ENCODE data around the gene TMEM114.
"Not testable (repeated sequence)": the region's sequence is repeated elsewhere in the genome, so short reads cannot be mapped to it uniquely, and the experiment has no call there.

Gene TMEM114

DNA sequence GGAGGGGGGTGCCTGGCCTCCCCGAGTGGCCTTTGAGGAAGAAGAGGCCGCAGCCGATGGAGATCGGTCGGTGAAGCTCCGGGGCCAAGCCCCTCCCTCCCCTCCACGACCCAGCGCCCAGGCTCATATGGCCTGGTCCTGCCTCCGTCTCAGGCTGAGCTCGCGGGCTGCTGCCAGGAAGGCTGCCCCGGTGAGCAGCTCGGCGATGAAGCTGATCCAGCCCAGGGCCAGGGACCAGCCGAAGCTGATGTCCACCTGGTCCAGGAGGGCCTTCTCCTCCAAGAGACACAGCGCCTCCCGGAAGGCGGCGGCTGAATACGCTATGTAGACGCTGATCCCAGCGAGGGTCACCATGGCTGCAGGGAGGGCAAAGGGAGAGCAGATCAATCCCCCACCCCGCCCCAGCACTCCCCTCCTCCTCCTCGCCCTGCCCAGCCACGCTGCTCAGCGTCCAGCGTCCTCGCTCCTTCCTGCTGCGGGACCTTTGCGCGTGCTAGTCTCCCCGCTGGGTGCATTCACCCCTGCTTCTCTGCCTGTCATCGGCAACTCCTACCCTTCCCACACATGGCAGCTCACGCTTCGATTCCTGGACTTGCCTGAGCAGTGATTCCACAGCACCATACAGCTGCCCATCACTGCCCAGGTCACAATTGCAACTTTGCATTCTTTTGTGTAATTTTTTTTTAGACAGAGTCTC is 20.5 kb downstream of the TMEM114 start:
- Mint-ChIP-seq H3K27me3 (ENCODE audit: low read depth) (peaks cover 24% of the 10 kb centered on the region), H3K36me3 (ENCODE audit: low read depth) (no peaks in the 10 kb centered on the region), H3K9me3 (no peaks in the 10 kb centered on the region), H3K4me1 (no peaks in the 10 kb centered on the region), H3K27ac (no peak overlapping the region), H3K4me3 (no peak overlapping the region)
- TF ChIP-seq CTCF (IDR thresholded peaks at IDR 0.05; ENCODE audit: unreplicated experiment in 3 of 3): no peak

- Mint-ChIP-seq H3K36me3 (ENCODE audit: low read depth) (no peaks in the 10 kb centered on the region), H3K9me3 (no peaks in the 10 kb centered on the region), H3K4me1 (no peaks in the 10 kb centered on the region), H3K4me3 (no peak overlapping the region), H3K27ac (no peak overlapping the region), H3K27me3 (ENCODE audit: low read depth) (peaks cover 19% of the 10 kb centered on the region)
- TF ChIP-seq CTCF (IDR thresholded peaks at IDR 0.05; ENCODE audit: unreplicated experiment in 3 of 3): no peak
Observed at GRCh38 chr16:8568231-8568617, 22.1 kb downstream of the TMEM114 start.

DNA sequence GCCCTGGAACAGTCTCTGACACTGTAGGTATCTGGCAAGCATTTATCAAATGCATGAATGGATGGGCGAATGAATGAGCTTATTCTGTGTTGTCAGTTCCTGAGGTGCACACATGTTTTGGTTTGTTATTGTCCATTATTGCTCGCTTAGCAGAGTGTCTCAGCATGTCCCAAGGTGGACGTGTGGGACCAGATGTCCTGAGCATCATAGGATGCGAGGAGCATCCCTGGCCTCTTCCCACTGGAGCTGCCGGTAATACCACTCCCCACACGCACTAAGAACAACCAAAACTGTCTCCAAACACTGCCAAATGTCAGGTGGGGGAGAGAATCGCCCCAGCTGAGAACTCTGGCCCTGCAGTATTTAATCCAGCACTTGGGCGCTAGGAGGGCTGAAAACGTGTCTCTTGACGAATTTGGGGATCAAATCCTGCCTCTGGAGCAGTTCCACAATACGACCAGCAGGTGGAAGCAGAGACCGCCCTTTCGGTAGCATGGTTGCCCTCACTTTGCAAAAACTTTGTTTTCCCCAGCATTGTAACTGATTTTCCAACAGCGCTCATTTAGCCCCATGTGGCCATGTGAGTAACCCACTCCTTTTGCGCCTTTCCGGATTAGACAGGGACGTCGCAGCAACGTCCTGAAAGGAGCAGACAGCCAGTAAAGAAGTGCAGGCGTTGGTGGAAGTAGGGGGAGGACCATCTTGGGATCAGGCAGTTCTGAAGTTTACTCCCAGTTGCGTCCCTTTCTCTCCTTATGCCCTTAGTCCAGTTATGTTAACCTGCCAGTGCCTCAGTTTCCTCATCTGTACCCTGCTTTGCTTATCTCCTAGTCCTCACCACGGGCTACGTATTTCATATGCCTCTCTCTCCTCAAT is 22.7 kb downstream of the TMEM114 start:
- Mint-ChIP-seq H3K27ac (peak overlapping the region in 1 of 3 experiments; percentile 37), H3K9me3 (no peaks in the 10 kb centered on the region), H3K36me3 (ENCODE audit: low read depth) (no peaks in the 10 kb centered on the region), H3K4me3 (no peak overlapping the region), H3K27me3 (ENCODE audit: low read depth) (peaks cover 13% of the 10 kb centered on the region), H3K4me1 (no peaks in the 10 kb centered on the region)
- TF ChIP-seq CTCF (IDR thresholded peaks at IDR 0.05; ENCODE audit: unreplicated experiment in 3 of 3): peak; percentile 96 to 99 (median 97)

GRCh38 chr16:8565498-8565897 is 24.8 kb downstream of the TMEM114 start:
- H3K9me3 Mint-ChIP-seq: no peaks in the 10 kb centered on the region
- no peak overlapping the region for H3K27ac Mint-ChIP-seq
- no peaks in the 10 kb centered on the region for H3K36me3 Mint-ChIP-seq (ENCODE audit: low read depth)
- TF ChIP-seq CTCF (IDR thresholded peaks at IDR 0.05; ENCODE audit: unreplicated experiment in 3 of 3): no peak
- no peak overlapping the region for H3K4me3 Mint-ChIP-seq
- peaks cover 13% of the 10 kb centered on the region for H3K27me3 Mint-ChIP-seq (ENCODE audit: low read depth)
- H3K4me1 Mint-ChIP-seq: no peaks in the 10 kb centered on the region

- no peak for TF ChIP-seq CTCF (IDR thresholded peaks at IDR 0.05; ENCODE audit: unreplicated experiment in 3 of 3)
- Mint-ChIP-seq H3K4me1 (no peaks in the 10 kb centered on the region), H3K36me3 (ENCODE audit: low read depth) (no peaks in the 10 kb centered on the region), H3K27me3 (ENCODE audit: low read depth) (peaks cover 13% of the 10 kb centered on the region), H3K4me3 (no peak overlapping the region), H3K27ac (no peak overlapping the region), H3K9me3 (no peaks in the 10 kb centered on the region)
Observed at GRCh38 chr16:8564934-8565345, 25.4 kb downstream of the TMEM114 start.

DNA sequence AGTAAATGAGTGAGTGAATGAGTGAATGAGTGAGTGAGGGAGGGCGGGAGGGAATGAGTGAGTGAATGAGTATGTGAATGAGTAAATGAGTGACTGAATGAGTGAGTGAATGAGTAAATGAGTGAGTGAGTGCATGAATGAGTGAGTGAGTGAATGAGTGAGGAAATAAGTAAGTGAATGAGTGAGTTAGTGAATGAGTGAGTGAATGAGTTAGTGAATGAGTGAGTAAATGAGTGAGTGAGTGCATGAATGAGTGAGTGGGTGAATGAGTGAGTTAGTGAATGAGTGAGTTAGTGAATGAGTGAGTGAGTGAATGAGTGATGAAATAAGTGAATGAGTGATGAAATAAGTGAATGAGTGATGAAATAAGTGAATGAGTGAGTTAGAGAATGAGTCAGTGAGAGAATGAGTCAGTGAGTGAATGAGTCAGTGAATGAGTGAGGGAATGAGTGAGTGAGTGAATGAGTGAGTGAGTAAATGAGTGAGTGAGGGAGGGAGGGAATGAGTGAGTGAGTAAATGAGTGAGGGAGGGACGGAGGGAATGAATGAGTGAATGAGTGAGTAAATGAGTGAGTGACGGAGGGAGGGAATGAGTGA is 26.3 kb downstream of the TMEM114 start:
- not testable (repeated sequence) for H3K4me1 Mint-ChIP-seq, H3K9me3 Mint-ChIP-seq

More for the DNA sequence above, 26.3 kb downstream of the TMEM114 start:
- H3K4me3 Mint-ChIP-seq; H3K36me3 Mint-ChIP-seq (ENCODE audit: low read depth); H3K27ac Mint-ChIP-seq: not testable (repeated sequence)
- H3K27me3 Mint-ChIP-seq (ENCODE audit: low read depth): peaks cover 11% of the 10 kb centered on the region
